Uterus (tissue), 4 donors: ENCODE results near the gene NKRF. TPM values are rescaled to one million over a fixed set of nuclear protein-coding genes. Genes with fewer than 3 reads are reported as not detected.

Experiments
- DNase-seq, 2 donors: peaks; one replicate each; pipeline ENCODE4 v3.0.0-alpha.2; 2019 to 2020
- H3K27ac ChIP-seq, 2 donors: fragments of 200-600 bp; sonication (generic); 1 replicate in 1 of 2; 2 replicates in 1 of 2; pipeline ENCODE4 v1.5.1; 2016 to 2018
- H3K27me3 ChIP-seq, 2 donors: fragments of 200-600 bp; sonication (generic); one replicate each; pipeline ENCODE4 v1.5.1; 2018 to 2019; ENCODE audit warnings: control low read depth in 1 of 2
- H3K36me3 ChIP-seq, 2 donors: fragments of 200-600 bp; sonication (generic); one replicate each; pipeline ENCODE4 v1.5.1; 2019; ENCODE audit warnings: control low read depth in 1 of 2
- H3K4me1 ChIP-seq, 2 donors: fragments of 200-600 bp; sonication (generic); one replicate each; pipeline ENCODE4 v1.5.1; 2018 to 2019; ENCODE audit warnings: control low read depth in 1 of 2
- H3K4me3 ChIP-seq, 2 donors: fragments of 200-600 bp; sonication (generic); 1 replicate in 1 of 2; 2 replicates in 1 of 2; pipeline ENCODE4 v1.5.1; 2018 to 2019; ENCODE audit warnings: mild to moderate bottlenecking in 1 of 2
- H3K9me3 ChIP-seq, 2 donors: fragments of 200-600 bp; sonication (generic); one replicate each; pipeline ENCODE4 v1.5.1; 2019; ENCODE audit warnings: control low read depth in 1 of 2
- CTCF ChIP-seq, 4 experiments: fragments of 200-600 bp in 2 of 4; fragments of 450-650 bp in 2 of 4; sonication (generic) in 2 of 4; IDR thresholded peaks; one replicate each; pipeline ENCODE4 v1.5.1; 2016 to 2019; ENCODE audit warnings: antibody characterized with exemption in 4 of 4, mild to moderate bottlenecking in 2 of 4, moderate library complexity in 1 of 4
- POLR2A ChIP-seq, 2 donors: fragments of 450-650 bp; IDR thresholded peaks; one replicate each; pipeline ENCODE4 v1.6.1; 2016; ENCODE audit warnings: antibody characterized with exemption in 2 of 2, mild to moderate bottlenecking in 1 of 2, moderate library complexity in 1 of 2
- intact Hi-C: fragments of 100-400 bp; cut with DNase I; formaldehyde crosslinking; loops from one replicate; pipeline ENCODE4 v1.15.1; 2023; ENCODE audit warnings: low total_unique reads
- total RNA-seq, 4 donors: library from RNA; depleted of rRNA in 3 of 4; stranded (reverse); fragments of >200 nt in 3 of 4; gene quantifications; one replicate each; pipeline versions ENCODE4 v1.1.0 to v1.2.4, GENCODE V29; 2014 to 2023
- donor health status: DM: yes; HTN: yes; CAD: no.

NKRF gene
- total RNA-seq, 4 donors from 2014 or later = 0.29 to 10.5 (median 6.0) TPM

- intact Hi-C loops = no loop called here
- Histone ChIP-seq H3K36me3 (no peaks in the 10 kb centered on the region), H3K27me3 (no peaks in the 10 kb centered on the region), H3K4me3 (no peak overlapping the region), H3K4me1 (no peaks in the 10 kb centered on the region), H3K9me3 (no peaks in the 10 kb centered on the region), H3K27ac (no peak overlapping the region)
- no peak for DNase-seq
- TF ChIP-seq CTCF (IDR thresholded peaks at IDR 0.05) = no peak
- no peak for TF ChIP-seq POLR2A (IDR thresholded peaks at IDR 0.05)
Measured at GRCh38 chrX:119624417-119624816, 18.2 kb upstream of the NKRF start.

- no peaks in the 10 kb centered on the region for H3K27me3 ChIP-seq
- H3K36me3 ChIP-seq = no peaks in the 10 kb centered on the region
- no peaks in the 10 kb centered on the region for H3K9me3 ChIP-seq
- intact Hi-C loops = no loop called here
- DNase-seq = peak in 1 of 2 donors; percentile 39
- no peak for TF ChIP-seq CTCF (IDR thresholded peaks at IDR 0.05)
- no peak for TF ChIP-seq POLR2A (IDR thresholded peaks at IDR 0.05)
- no peak overlapping the region for H3K27ac ChIP-seq
- no peaks in the 10 kb centered on the region for H3K4me1 ChIP-seq
- no peak overlapping the region for H3K4me3 ChIP-seq
Measured at GRCh38 chrX:119622356-119623232, 16.4 kb upstream of the NKRF start.

- no peak overlapping the region for H3K27ac ChIP-seq
- TF ChIP-seq POLR2A (IDR thresholded peaks at IDR 0.05) = no peak
- no peak for TF ChIP-seq CTCF (IDR thresholded peaks at IDR 0.05)
- H3K9me3 ChIP-seq = no peaks in the 10 kb centered on the region
- DNase-seq = no peak
- H3K27me3 ChIP-seq = no peaks in the 10 kb centered on the region
- intact Hi-C loops = no loop called here
- no peaks in the 10 kb centered on the region for H3K4me1 ChIP-seq
- no peak overlapping the region for H3K4me3 ChIP-seq
- H3K36me3 ChIP-seq = no peaks in the 10 kb centered on the region
Measured at GRCh38 chrX:119618439-119618838, 12.2 kb upstream of the NKRF start.

DNA sequence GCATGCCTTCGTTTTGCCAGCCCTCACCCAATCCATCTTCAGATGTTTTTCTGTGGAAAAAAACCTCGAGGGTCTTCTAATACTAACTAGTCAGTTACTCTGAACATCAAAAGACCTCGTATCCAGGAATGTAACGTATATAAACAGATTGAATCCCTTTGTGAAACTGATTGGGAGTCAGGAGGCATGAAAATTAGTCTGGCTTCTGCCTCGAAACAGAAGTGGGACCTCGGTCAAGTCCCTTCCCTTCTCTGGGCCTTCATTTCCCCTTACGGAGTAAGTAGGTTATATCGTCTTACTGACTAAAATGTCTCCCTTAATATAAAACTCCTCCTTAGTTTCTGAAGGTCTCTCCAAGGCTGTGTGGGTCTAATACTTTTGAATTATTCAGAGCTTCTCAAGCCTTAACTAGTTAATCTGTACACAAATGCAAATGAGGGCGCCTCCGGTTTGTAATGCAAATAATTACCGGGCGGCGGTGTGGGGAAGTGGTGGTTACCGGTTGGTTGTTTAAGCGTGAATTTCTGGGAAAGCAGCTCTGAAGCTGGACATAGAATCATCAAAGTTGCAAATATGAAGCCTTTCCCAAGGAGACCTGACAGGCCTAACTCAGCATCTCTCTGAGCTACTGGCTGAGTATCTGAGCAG, 11.4 kb upstream of the NKRF start:
- Histone ChIP-seq H3K4me3 (no peak overlapping the region), H3K36me3 (no peaks in the 10 kb centered on the region), H3K27ac (no peak overlapping the region), H3K27me3 (no peaks in the 10 kb centered on the region), H3K4me1 (no peaks in the 10 kb centered on the region), H3K9me3 (no peaks in the 10 kb centered on the region)
- intact Hi-C loops = no loop called here
- no peak for DNase-seq
- TF ChIP-seq POLR2A (IDR thresholded peaks at IDR 0.05) (no peak), CTCF (IDR thresholded peaks at IDR 0.05) (no peak)

DNA sequence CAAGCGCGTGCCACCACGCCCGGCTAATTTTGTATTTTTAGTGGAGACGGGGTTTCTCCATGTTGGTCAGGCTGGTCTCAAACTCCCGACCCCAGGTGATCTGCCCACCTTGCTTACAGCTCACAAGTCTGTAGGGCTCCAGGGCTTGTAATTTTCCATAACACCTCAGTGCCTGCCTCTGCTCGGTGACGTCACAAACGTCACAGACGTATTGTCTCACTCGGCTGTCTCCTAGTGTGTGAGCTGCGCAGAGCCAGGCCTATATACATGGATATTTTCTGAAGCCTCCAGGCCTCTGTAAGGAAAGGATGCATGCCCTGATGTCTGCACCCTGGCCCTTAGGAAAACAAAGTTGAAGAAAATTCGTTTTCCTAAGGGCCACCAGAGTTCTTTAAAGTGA, 8.6 kb upstream of the NKRF start:
- TF ChIP-seq CTCF (IDR thresholded peaks at IDR 0.05) (no peak), POLR2A (IDR thresholded peaks at IDR 0.05) (no peak)
- H3K36me3 ChIP-seq = no peaks in the 10 kb centered on the region
- DNase-seq = no peak
- no peaks in the 10 kb centered on the region for H3K9me3 ChIP-seq
- no peaks in the 10 kb centered on the region for H3K4me1 ChIP-seq
- H3K27ac ChIP-seq = no peak overlapping the region
- no peak overlapping the region for H3K4me3 ChIP-seq
- H3K27me3 ChIP-seq = no peaks in the 10 kb centered on the region
- intact Hi-C loops = no loop called here
